GM12892 (cell line): Measurements from ENCODE around the gene AMZ1.

Experiments used
- POLR2A ChIP-seq: IDR thresholded peaks from 2 replicates; pipeline ENCODE4 v1.6.1; 2011; ENCODE audit warnings: low read depth, low read length, control low read depth
- POLR2AphosphoS5 ChIP-seq: IDR thresholded peaks from 2 replicates; pipeline ENCODE4 v1.6.1; 2011; ENCODE audit warnings: low read depth, low read length, control low read depth

GRCh38 chr7:2699289-2699620 lies 11.3 kb downstream of the AMZ1 start:
- TF ChIP-seq POLR2A (no peak; the same call in 1 of the 2 replicates), POLR2AphosphoS5 (no peak)
